HG03354 (cell line): ENCODE data around the gene SLC25A21.
"Not testable (repeated sequence)": the region's sequence is repeated elsewhere in the genome, so short reads cannot be mapped to it uniquely, and the experiment has no call there.

ENCODE experiments used
- ATAC-seq: cut with Tn5 transposase; IDR thresholded peaks from one replicate; pipeline ENCODE4 v1.9.1; 2021; ENCODE audit warnings: mild to moderate bottlenecking; ENCODE audit not compliant: unreplicated experiment, poor library complexity, severe bottlenecking

Gene SLC25A21

DNA sequence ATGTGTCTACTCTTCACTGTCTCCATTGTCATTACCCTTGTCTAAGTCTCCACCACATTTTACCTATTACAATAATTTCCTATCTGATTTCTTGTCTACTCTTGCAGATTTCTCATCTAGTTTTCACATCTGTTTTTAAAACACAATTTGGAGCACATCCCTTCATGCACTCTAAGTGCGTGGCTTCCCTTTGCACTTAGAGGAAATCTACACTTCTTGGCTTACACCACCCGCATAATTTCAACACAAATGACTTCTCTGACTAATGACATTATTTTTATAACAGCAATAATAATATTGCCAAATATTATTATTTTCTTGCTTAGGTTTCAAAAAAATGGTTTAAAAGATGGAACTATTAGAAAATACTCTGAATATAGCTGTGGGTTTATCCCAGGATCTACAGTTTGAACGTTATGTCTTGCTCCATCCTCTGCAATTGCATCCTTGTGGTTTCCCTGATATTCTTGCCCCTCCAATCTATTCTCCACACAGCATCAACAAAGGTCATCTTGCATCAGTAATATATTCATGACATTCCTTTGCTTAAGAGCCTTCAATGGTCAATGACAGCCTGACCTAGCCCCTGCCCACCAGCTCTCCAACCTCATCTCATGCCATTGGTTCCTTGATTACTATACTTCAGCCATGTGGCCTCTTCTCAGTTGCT, 153.7 kb downstream of the SLC25A21 start:
- no peak for ATAC-seq

- ATAC-seq: no peak
Measured at GRCh38 chr14:37013078-37013477, 159.3 kb downstream of the SLC25A21 start.

DNA sequence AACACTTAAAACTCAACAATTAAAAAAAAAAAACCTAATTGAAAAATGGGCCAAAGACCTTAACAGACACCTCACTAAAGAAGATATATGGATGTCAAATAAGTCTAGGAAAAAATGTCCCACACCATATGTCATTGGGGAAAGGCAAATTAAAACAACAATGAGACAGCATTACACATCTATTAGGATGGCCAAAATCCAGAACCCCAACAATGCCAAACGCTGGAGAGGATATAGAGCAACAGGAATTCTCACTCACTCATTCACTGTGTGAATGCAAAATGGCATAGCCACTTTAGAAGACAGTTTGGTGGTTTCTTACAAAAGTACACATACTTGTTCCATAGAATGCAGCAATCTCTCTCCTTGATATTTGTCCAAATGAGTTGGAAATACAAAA, 173.7 kb downstream of the SLC25A21 start:
- no peak for ATAC-seq

DNA sequence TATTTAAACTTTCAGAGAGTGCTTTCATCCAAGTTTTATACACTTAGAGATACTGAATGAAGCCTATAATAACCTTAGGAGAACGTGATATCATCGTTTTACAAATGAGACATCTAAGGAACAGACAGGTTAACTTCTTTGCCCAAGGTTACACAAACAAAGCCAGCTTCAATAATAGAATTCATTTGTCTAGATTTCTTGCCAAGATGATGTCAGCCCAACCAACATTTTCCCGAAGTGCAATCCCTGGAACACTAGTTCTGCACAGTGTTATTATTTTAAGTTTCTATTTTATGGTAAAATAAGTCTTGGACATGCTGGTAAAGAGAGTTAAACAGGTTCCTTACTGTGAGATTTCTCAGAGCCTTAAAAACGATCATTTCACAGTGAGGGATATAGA, 174.6 kb downstream of the SLC25A21 start:
- ATAC-seq: no peak

GRCh38 chr14:36996857-36997590, 175.4 kb downstream of the SLC25A21 start:
- no peak for ATAC-seq

DNA sequence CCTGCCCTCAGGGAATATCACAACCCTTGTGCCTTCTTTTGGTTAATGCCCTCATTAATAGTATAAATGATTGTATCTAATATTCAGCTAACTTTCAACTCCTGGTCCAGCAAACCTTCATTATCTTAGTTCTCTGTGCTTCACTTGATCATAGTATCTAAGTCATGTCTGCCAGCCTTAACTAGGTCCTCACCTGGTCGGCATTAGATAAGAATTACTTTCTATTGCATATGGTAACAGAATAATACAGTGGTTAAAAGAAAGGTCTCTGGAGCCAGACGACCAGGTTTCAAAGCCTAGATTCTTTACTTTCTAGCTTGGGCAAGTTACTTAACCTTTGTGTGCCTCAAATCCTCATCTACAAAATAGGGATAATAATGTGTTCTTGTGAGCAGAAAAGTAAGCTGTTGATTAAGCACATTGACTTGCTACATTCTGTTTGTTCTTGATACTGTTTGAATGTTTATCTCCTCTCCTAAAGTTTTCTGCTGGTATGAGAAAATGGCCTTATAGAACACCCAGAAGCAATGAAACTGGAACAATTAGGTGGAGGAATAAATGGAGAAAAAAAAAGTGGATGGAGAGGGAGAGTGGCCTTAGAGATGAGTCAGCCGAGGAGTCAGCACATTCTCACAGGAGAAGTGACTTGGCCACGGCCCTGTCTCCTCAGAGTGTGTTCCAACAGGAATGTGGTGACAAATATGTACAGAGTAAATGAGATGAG, 176.1 kb downstream of the SLC25A21 start:
- ATAC-seq: no peak

- no peak for ATAC-seq
Measured at GRCh38 chr14:36989806-36990205, 182.6 kb downstream of the SLC25A21 start.

DNA sequence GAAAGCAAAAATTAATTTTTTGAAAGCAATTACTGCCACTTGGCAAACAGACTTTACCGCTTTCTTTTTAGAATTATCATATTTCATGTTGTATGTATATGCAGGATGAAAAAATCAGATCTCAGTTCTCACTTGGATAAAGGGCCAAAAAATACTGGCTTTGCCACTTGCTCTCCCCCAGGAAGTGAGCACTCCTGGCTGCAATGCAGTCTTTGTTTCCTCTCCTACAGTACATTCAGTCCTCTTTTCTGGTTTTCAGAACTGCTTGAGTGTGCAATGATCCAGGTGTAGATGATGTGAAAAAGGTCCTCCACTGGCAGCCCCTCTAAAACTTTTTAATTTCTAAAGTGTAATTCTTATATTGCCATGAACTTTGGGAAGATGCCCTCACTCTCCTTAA, 183.4 kb downstream of the SLC25A21 start:
- ATAC-seq: no peak

GRCh38 chr14:36988568-36988967, 183.8 kb downstream of the SLC25A21 start:
- no peak for ATAC-seq

DNA sequence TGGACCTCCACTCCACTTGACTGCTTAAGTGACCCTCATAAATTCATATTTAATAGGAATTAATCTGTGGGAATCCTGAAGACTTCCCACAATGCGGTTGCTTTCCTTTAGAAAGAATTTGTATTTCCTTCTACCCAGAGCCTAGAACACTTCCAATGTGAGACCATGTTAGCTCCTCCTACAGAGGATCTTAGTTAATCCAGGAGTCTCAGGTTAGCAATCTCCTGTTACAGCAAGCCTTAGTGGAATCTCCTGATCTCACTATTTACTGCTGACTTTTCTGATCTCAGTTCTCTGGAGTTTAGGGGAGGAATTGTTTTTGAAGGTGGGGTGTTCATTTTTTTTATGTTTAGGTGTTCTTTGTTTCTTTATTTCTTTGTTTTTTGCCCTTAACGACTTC, 186.0 kb downstream of the SLC25A21 start:
- ATAC-seq: no peak

DNA sequence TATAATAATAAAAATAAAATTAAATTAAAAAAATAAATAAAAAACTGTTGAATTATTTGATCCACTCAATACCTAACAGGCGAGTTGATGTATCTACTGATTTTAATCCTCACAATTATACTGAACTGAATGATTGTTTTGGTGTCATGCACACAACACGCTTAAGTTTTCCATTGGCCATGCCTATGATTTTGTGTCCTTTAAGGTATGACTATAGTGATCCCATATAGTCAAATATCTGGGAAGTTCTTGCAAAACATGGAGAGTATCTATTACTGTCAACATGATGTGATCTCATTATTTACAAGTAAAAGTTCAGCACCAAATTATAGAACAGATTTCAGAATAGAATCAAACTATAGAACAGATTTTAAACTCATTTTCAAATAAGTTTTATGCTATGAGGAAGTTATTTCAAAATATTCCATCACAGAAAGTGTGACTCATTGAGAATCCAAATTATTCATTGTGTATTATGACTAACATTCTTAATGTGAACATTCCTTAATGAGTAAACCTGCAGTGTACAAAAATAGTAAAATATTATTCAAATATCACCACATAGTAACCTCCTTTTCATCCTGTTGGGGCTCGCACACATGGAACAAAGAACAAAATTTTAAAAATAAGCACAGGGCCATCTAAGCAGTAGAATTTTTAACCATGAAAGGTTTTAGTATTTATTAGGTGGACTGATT, 190.4 kb downstream of the SLC25A21 start:
- no peak for ATAC-seq

DNA sequence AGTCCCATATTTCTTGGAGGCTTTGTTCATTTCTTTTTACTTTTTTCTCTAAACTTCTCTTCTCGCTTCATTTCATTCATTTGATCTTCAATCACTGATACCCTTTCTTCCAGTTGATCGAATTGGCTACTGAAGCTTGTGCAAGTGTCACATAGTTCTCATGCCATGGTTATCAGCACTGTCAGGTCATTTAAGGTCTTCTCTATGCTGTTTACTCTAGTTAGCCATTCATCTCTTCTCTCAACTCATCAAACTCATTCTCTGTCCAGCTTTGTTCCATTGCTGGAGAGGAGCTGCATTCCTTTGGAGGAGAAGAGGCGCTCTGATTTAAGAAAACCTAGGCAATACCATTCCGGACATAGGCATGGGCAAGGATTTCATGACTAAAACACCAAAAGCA, 192.0 kb downstream of the SLC25A21 start:
- not testable (repeated sequence) for ATAC-seq

GRCh38 chr14:36979863-36980262, 192.5 kb downstream of the SLC25A21 start:
- ATAC-seq: no peak

GRCh38 chr14:36976571-36977023, 195.8 kb downstream of the SLC25A21 start:
- no peak for ATAC-seq

GRCh38 chr14:36975834-36976233, 196.6 kb downstream of the SLC25A21 start:
- no peak for ATAC-seq

DNA sequence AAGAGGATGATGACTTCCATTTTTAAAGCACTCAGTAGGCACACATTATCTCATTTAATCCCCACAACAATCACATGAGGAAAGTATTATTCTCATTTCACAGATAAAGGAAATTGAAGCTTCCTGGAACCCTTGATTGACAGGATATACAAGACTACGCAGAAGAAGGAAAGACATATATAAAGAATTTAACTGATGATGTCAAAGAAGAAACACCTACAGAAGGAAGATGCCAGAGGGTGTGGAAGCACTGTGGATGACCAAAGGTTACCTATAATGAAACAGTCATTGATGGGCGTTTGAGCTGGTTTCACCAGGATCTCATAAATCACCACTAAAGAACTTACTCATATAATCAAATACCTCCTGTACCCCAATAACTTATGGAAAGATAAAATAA, 197.4 kb downstream of the SLC25A21 start:
- no peak for ATAC-seq

DNA sequence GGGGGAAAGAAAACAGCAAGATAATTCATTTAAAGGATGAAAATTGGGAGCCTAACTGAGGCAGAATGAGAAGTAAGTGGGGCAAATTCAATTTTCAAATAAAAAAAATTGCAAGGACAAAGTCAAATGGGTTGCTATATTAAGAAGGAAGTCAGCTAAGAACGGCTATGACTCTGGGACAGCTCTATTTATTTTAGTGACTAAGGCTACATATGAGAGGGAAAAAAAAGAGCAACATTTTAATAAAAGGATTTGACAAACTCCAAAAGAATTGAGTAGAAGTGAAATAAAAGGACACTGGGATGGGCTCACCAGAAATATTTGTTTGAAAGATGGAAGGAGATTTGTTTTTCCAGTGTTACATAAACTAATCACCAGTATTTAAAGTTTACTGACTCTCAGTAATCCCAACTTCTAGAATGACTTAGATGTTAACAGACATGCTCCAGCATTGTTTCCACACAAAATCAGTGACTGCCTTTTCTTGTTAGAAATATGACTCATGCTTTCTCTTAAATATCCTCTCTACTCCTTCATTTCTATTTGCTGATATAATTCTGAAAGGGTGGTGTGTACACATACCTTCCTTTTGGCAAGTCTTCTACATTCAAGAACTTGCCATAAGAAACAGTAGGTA, 198.5 kb downstream of the SLC25A21 start:
- no peak for ATAC-seq

DNA sequence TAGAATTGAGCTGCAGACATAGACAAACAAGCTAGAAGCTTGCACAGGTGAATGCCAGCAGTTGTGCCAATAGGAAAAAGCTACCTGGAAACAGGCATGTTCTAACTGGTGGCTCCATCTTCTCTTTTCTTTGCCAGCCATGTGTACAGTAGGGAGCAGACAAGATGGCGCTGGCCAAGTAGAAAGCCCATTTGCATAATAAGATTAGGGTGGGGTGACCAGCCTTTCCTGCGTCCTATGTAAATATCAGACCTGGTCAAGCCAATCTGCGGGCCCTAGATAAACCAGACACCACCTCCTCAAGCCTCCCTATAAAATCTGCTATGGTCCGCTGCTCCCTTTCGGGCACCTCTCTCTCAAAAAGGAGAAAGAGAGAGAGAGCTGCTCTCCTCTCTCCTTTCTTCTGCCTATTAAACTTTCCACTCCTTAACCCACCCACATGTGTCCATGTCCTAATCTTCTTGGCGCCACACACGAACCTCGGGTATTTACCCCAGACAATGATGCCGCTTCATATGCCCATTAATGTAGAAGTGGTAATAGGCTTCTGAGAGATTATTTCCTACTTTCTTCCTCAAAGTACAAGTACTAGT, 201.0 kb downstream of the SLC25A21 start:
- ATAC-seq: no peak

GRCh38 chr14:36967892-36968555, 204.4 kb downstream of the SLC25A21 start:
- ATAC-seq: no peak
